GM12878 (cell line): ENCODE measurements around the gene MED22.

Experiments used
- BHLHE40 ChIP-seq, 2 experiments: fragments of 450-650 bp in 1 of 2; IDR thresholded peaks; 2 replicates each; pipeline ENCODE4 v1.6.1; 2011 to 2017; ENCODE audit warnings: low read depth in 2 of 2, borderline replicate concordance in 1 of 2, improper control_type of control experiment in 1 of 2, low read length in 1 of 2, mild to moderate bottlenecking in 1 of 2
- CTCF ChIP-seq, 3 experiments: IDR thresholded peaks in 2 of 3; conservative IDR thresholded peaks in 1 of 3; 2 replicates each; pipeline ENCODE4 v1.5.1; 2011; ENCODE audit warnings: low read depth in 3 of 3, low read length in 3 of 3, mild to moderate bottlenecking in 3 of 3, control low read depth in 2 of 3, moderate library complexity in 2 of 3, inconsistent platforms in 1 of 3, mixed read lengths in 1 of 3; ENCODE audit not compliant: control insufficient read depth in 2 of 3, insufficient read depth in 1 of 3; ENCODE audit errors: extremely low read depth in 1 of 3
- NFXL1 ChIP-seq: fragments of 450-650 bp; IDR thresholded peaks from 2 replicates; pipeline ENCODE4 v1.6.1; 2017; ENCODE audit warnings: antibody characterized with exemption, mild to moderate bottlenecking, borderline replicate concordance
- POLR2A ChIP-seq: IDR thresholded peaks from 2 replicates; pipeline ENCODE4 v1.6.1; 2011; ENCODE audit warnings: low read depth, mild to moderate bottlenecking, low read length
- POLR2AphosphoS5 ChIP-seq: IDR thresholded peaks from 2 replicates; pipeline ENCODE4 v1.6.1; 2011; ENCODE audit warnings: mild to moderate bottlenecking, low read length, inconsistent platforms
- TAF1 ChIP-seq: IDR thresholded peaks from 2 replicates; pipeline ENCODE4 v1.6.1; 2011; ENCODE audit warnings: mild to moderate bottlenecking, low read depth, low read length, borderline replicate concordance

GRCh38 chr9:133344071-133344470 lies 3.9 kb downstream of the MED22 start:
- TF ChIP-seq POLR2AphosphoS5: no peak
- TF ChIP-seq TAF1: no peak
- TF ChIP-seq BHLHE40 (IDR thresholded peaks at IDR 0.05; ENCODE audit: borderline replicate concordance in 1 of 2, low read depth in 2 of 2, low read length in 1 of 2): no peak
- no peak for TF ChIP-seq POLR2A
- no peak for TF ChIP-seq CTCF (IDR thresholded peaks at IDR 0.05 in 2 of 3, conservative IDR thresholded peaks at IDR 0.05 in 1 of 3; ENCODE audit: control insufficient read depth in 2 of 3, extremely low read depth in 1 of 3, insufficient read depth in 1 of 3, low read depth in 3 of 3, low read length in 3 of 3)
- no peak for TF ChIP-seq NFXL1
